ENCODE results near the gene DENND5A.
"Not testable (repeated sequence)": the region's sequence is repeated elsewhere in the genome, so short reads cannot be mapped to it uniquely, and the experiment has no call there.

The DENND5A gene

GRCh38 chr11:9210922-9211320 is 54.2 kb downstream of the DENND5A start:
- Histone ChIP-seq H3K27ac (no peak overlapping the region), H3K9ac (ENCODE audit: insufficient read length) (no peak overlapping the region), H3K9me3 (ENCODE audit: low read depth, low read length) (no peaks in the 10 kb centered on the region), H3K4me3 (no peak overlapping the region), H3K36me3 (ENCODE audit: insufficient read depth, low read length) (0 out of 2 replicates have a peak, but pooled peaks cover under 1% of the 10 kb centered on the region)
- TF ChIP-seq EZH2 (IDR thresholded peaks at IDR 0.05) (no peak), FOXP2 (optimal IDR thresholded peaks at IDR 0.05; ENCODE audit: control extremely low read depth, extremely low read length, insufficient read depth) (no peak), POLR2AphosphoS5 (IDR thresholded peaks at IDR 0.05; ENCODE audit: borderline replicate concordance, low read depth, low read length) (no peak)
- DNase-seq (ENCODE audit: low read depth, low spot score): no peak

GRCh38 chr11:9210224-9210921 is 54.8 kb downstream of the DENND5A start:
- no peak overlapping the region for H3K4me3 ChIP-seq
- 0 out of 2 replicates have a peak, but pooled peaks cover 4% of the 10 kb centered on the region for H3K36me3 ChIP-seq (ENCODE audit: insufficient read depth, low read length)
- TF ChIP-seq EZH2 (IDR thresholded peaks at IDR 0.05) (no peak), FOXP2 (optimal IDR thresholded peaks at IDR 0.05; ENCODE audit: control extremely low read depth, extremely low read length, insufficient read depth) (no peak), POLR2AphosphoS5 (IDR thresholded peaks at IDR 0.05; ENCODE audit: borderline replicate concordance, low read depth, low read length) (no peak)
- H3K9me3 ChIP-seq (ENCODE audit: low read depth, low read length): no peaks in the 10 kb centered on the region
- H3K27ac ChIP-seq: no peak overlapping the region
- DNase-seq (ENCODE audit: low read depth, low spot score): no peak
- no peak overlapping the region for H3K9ac ChIP-seq (ENCODE audit: insufficient read length)

GRCh38 chr11:9209604-9210003 is 55.5 kb downstream of the DENND5A start:
- DNase-seq (ENCODE audit: low read depth, low spot score); H3K9ac ChIP-seq (ENCODE audit: insufficient read length): not testable (repeated sequence)

GRCh38 chr11:9208726-9209501 is 56.2 kb downstream of the DENND5A start:
- no peak overlapping the region for H3K27ac ChIP-seq
- H3K4me3 ChIP-seq: no peak overlapping the region
- TF ChIP-seq POLR2AphosphoS5 (IDR thresholded peaks at IDR 0.05; ENCODE audit: borderline replicate concordance, low read depth, low read length): no peak
- TF ChIP-seq EZH2 (IDR thresholded peaks at IDR 0.05): no peak
- no peak for TF ChIP-seq FOXP2 (optimal IDR thresholded peaks at IDR 0.05; ENCODE audit: control extremely low read depth, extremely low read length, insufficient read depth)
- no peak for DNase-seq (ENCODE audit: low read depth, low spot score)
- peaks cover 7% of the 10 kb centered on the region for H3K36me3 ChIP-seq (ENCODE audit: insufficient read depth, low read length)
- no peak overlapping the region for H3K9ac ChIP-seq (ENCODE audit: insufficient read length)
- H3K9me3 ChIP-seq (ENCODE audit: low read depth, low read length): no peaks in the 10 kb centered on the region

More at GRCh38 chr11:9209604-9210003, 55.5 kb downstream of the DENND5A start:
- not testable (repeated sequence) for H3K4me3 ChIP-seq; H3K36me3 ChIP-seq (ENCODE audit: insufficient read depth, low read length); H3K9me3 ChIP-seq (ENCODE audit: low read depth, low read length); H3K27ac ChIP-seq

- Histone ChIP-seq H3K9me3 (ENCODE audit: low read depth, low read length) (no peaks in the 10 kb centered on the region), H3K4me3 (no peak overlapping the region), H3K9ac (ENCODE audit: insufficient read length) (no peak overlapping the region), H3K36me3 (ENCODE audit: insufficient read depth, low read length) (peaks cover 17% of the 10 kb centered on the region), H3K27ac (no peak overlapping the region)
- no peak for DNase-seq (ENCODE audit: low read depth, low spot score)
- TF ChIP-seq EZH2 (IDR thresholded peaks at IDR 0.05): no peak
- no peak for TF ChIP-seq FOXP2 (optimal IDR thresholded peaks at IDR 0.05; ENCODE audit: control extremely low read depth, extremely low read length, insufficient read depth)
- no peak for TF ChIP-seq POLR2AphosphoS5 (IDR thresholded peaks at IDR 0.05; ENCODE audit: borderline replicate concordance, low read depth, low read length)
Measured at GRCh38 chr11:9207229-9207628, 57.9 kb downstream of the DENND5A start.

- no peak overlapping the region for H3K9ac ChIP-seq (ENCODE audit: insufficient read length)
- no peak overlapping the region for H3K4me3 ChIP-seq
Measured at GRCh38 chr11:9206496-9206895, 58.7 kb downstream of the DENND5A start.

GRCh38 chr11:9203691-9204311 is 61.3 kb downstream of the DENND5A start:
- H3K9me3 ChIP-seq (ENCODE audit: low read depth, low read length): no peaks in the 10 kb centered on the region
- peaks cover 22% of the 10 kb centered on the region for H3K36me3 ChIP-seq (ENCODE audit: insufficient read depth, low read length)
- no peak overlapping the region for H3K27ac ChIP-seq
- H3K9ac ChIP-seq (ENCODE audit: insufficient read length): no peak overlapping the region
- H3K4me3 ChIP-seq: no peak overlapping the region
- DNase-seq (ENCODE audit: low read depth, low spot score): no peak
- no peak for TF ChIP-seq EZH2 (IDR thresholded peaks at IDR 0.05)
- TF ChIP-seq POLR2AphosphoS5 (IDR thresholded peaks at IDR 0.05; ENCODE audit: borderline replicate concordance, low read depth, low read length): no peak
- no peak for TF ChIP-seq FOXP2 (optimal IDR thresholded peaks at IDR 0.05; ENCODE audit: control extremely low read depth, extremely low read length, insufficient read depth)

More at GRCh38 chr11:9206496-9206895, 58.7 kb downstream of the DENND5A start:
- TF ChIP-seq EZH2 (IDR thresholded peaks at IDR 0.05) (no peak), POLR2AphosphoS5 (IDR thresholded peaks at IDR 0.05; ENCODE audit: borderline replicate concordance, low read depth, low read length) (no peak), FOXP2 (optimal IDR thresholded peaks at IDR 0.05; ENCODE audit: control extremely low read depth, extremely low read length, insufficient read depth) (no peak)
- Histone ChIP-seq H3K9me3 (ENCODE audit: low read depth, low read length) (no peaks in the 10 kb centered on the region), H3K36me3 (ENCODE audit: insufficient read depth, low read length) (peaks cover 22% of the 10 kb centered on the region), H3K27ac (no peak overlapping the region)
- DNase-seq (ENCODE audit: low read depth, low spot score): no peak

- H3K9ac ChIP-seq (ENCODE audit: insufficient read length): no peak overlapping the region
- H3K9me3 ChIP-seq (ENCODE audit: low read depth, low read length): no peaks in the 10 kb centered on the region
- TF ChIP-seq POLR2AphosphoS5 (IDR thresholded peaks at IDR 0.05; ENCODE audit: borderline replicate concordance, low read depth, low read length) (no peak), EZH2 (IDR thresholded peaks at IDR 0.05) (no peak), FOXP2 (optimal IDR thresholded peaks at IDR 0.05; ENCODE audit: control extremely low read depth, extremely low read length, insufficient read depth) (no peak)
- no peak for DNase-seq (ENCODE audit: low read depth, low spot score)
- no peak overlapping the region for H3K4me3 ChIP-seq
- H3K27ac ChIP-seq: no peak overlapping the region
- peaks cover 22% of the 10 kb centered on the region for H3K36me3 ChIP-seq (ENCODE audit: insufficient read depth, low read length)
Measured at GRCh38 chr11:9201372-9202162, 63.6 kb downstream of the DENND5A start.

Measured in SK-N-MC (cell line).